A549 (cell line): ENCODE measurements around the gene DDX20. TPM values are rescaled to one million over a fixed set of nuclear protein-coding genes. Genes with fewer than 3 reads are reported as not detected.

Experiments
- ATAC-seq, 2 experiments: fragments of 200-7000 bp in 1 of 2; fragments of >200 bp in 1 of 2; cut with Nextera tagmentation in 1 of 2; cut with Tn5 transposase in 1 of 2; 3 replicates each; pipeline versions ENCODE4 v1.8.0 to v1.9.1; 2018 to 2020; ENCODE audit warnings: mild to moderate bottlenecking in 1 of 2, moderate library complexity in 1 of 2
- CTCF ChIA-PET: fragments of 300-600 bp; sonication (Branson Sonifier 250); formaldehyde crosslinking; extraction: SDS; loops from one replicate; lab custom pipeline; 2021; ENCODE audit warnings: antibody characterized with exemption, inconsistent platforms; lab: Yijun Ruan, JAX
- POLR2A ChIA-PET: fragments of 350-600 bp; formaldehyde crosslinking; extraction: SDS; loops from one replicate; lab custom pipeline; 2021; ENCODE audit warnings: antibody characterized with exemption, inconsistent platforms; lab: Yijun Ruan, JAX
- DNase-seq, 2 experiments: peaks; one replicate each; pipeline versions ENCODE4 v3.0.0 to v3.0.0-alpha.2; 2011 to 2016; ENCODE audit warnings: low read depth in 1 of 2, low spot score in 1 of 2
- FAIRE-seq: peaks from 2 replicates; lab custom pipeline; 2011; peaks lifted over from hg19 to GRCh38; lab: Jason Lieb, UNC
- H3K27ac ChIP-seq, 2 experiments: fragments of >200 bp; sonication (Bioruptor Twin); formaldehyde crosslinking; 3 replicates each; pipeline ENCODE4 v1.5.1; 2016 to 2017
- H3K4me1 ChIP-seq: fragments of >200 bp; sonication (Bioruptor Twin); formaldehyde crosslinking; 3 replicates; pipeline ENCODE4 v1.6.1; 2016
- H3K4me2 ChIP-seq: fragments of >200 bp; sonication (Bioruptor Twin); formaldehyde crosslinking; 3 replicates; pipeline ENCODE4 v1.6.1; 2016
- H3K4me3 ChIP-seq: fragments of >200 bp; sonication (Bioruptor Twin); formaldehyde crosslinking; 3 replicates; pipeline ENCODE4 v1.5.1; 2016
- H3K9me3 ChIP-seq: fragments of >200 bp; sonication (Bioruptor Twin); formaldehyde crosslinking; 3 replicates; pipeline ENCODE4 v1.6.1; 2016
- CBX2 ChIP-seq: fragments of 200-600 bp; sonication (generic); IDR thresholded peaks from 2 replicates; pipeline ENCODE4 v1.6.1; 2016; ENCODE audit warnings: low read depth, mild to moderate bottlenecking, borderline replicate concordance
- CHD2 ChIP-seq: fragments of 150-350 bp; IDR thresholded peaks from 2 replicates; pipeline ENCODE4 v1.6.1; 2014; ENCODE audit warnings: low read length; ENCODE audit not compliant: partially characterized antibody
- CHD4 ChIP-seq: fragments of 200-600 bp; sonication (generic); IDR thresholded peaks from 2 replicates; pipeline ENCODE4 v1.6.1; 2016; ENCODE audit warnings: antibody characterized with exemption, mild to moderate bottlenecking, borderline replicate concordance
- EHF ChIP-seq: fragments of 250-450 bp; sonication (Bioruptor Pico); IDR thresholded peaks from 2 replicates; pipeline ENCODE4 v1.5.0; 2020; ENCODE audit warnings: mild to moderate bottlenecking
- EP300 ChIP-seq, 2 experiments: fragments of >200 bp; sonication (Bioruptor Twin); formaldehyde crosslinking; IDR thresholded peaks; 2 replicates in 1 of 2; 3 replicates in 1 of 2; pipeline ENCODE4 v1.6.1; 2016 to 2017
- FOXS1 ChIP-seq: fragments of 250-450 bp; sonication (Bioruptor Pico); IDR thresholded peaks from 2 replicates; pipeline ENCODE4 v1.5.0; 2020; ENCODE audit warnings: mild to moderate bottlenecking, moderate library complexity
- GATA3 ChIP-seq: IDR thresholded peaks from 2 replicates; pipeline ENCODE4 v1.6.1; 2012; ENCODE audit warnings: borderline replicate concordance
- HDAC2 ChIP-seq: fragments of 200-600 bp; sonication (generic); IDR thresholded peaks from 2 replicates; pipeline ENCODE4 v1.6.1; 2016
- HEYL ChIP-seq: fragments of 250-450 bp; sonication (Bioruptor Pico); IDR thresholded peaks from 2 replicates; pipeline ENCODE4 v1.8.0; 2021; ENCODE audit warnings: mild to moderate bottlenecking, moderate library complexity
- HOXB13 ChIP-seq: fragments of 250-450 bp; sonication (Bioruptor Pico); IDR thresholded peaks from 2 replicates; pipeline ENCODE4 v1.5.0; 2020; ENCODE audit warnings: low read depth, mild to moderate bottlenecking, moderate library complexity
- HOXB5 ChIP-seq: fragments of 250-450 bp; sonication (Bioruptor Pico); IDR thresholded peaks from 2 replicates; pipeline ENCODE4 v1.5.0; 2020; ENCODE audit warnings: mild to moderate bottlenecking, moderate library complexity
- KDM1A ChIP-seq: fragments of 200-600 bp; sonication (generic); IDR thresholded peaks from 2 replicates; pipeline ENCODE4 v1.6.1; 2016; ENCODE audit warnings: low read depth, mild to moderate bottlenecking
- KDM5A ChIP-seq: fragments of 200-600 bp; sonication (generic); IDR thresholded peaks from 2 replicates; pipeline ENCODE4 v1.6.1; 2016; ENCODE audit warnings: antibody characterized with exemption, mild to moderate bottlenecking
- MAFK ChIP-seq: fragments of 450-650 bp; IDR thresholded peaks from 2 replicates; pipeline ENCODE4 v1.6.1; 2014; ENCODE audit not compliant: partially characterized antibody
- NFE2L2 ChIP-seq: fragments of 150-350 bp; conservative IDR thresholded peaks from 2 replicates; pipeline ENCODE4 v1.6.1; 2014; ENCODE audit warnings: low read length
- NR3C1 ChIP-seq: fragments of >200 bp; sonication (Bioruptor Twin); formaldehyde crosslinking; IDR thresholded peaks from 3 replicates; pipeline ENCODE4 v1.6.1; 2017
- POLR2A ChIP-seq: IDR thresholded peaks from 2 replicates; pipeline ENCODE4 v1.6.1; 2012; ENCODE audit warnings: mild to moderate bottlenecking, low read length
- RCOR1 ChIP-seq: fragments of 150-350 bp; IDR thresholded peaks from 2 replicates; pipeline ENCODE4 v1.6.1; 2014; ENCODE audit warnings: antibody characterized with exemption, low read length, low read depth
- RNF2 ChIP-seq: fragments of 200-600 bp; sonication (generic); IDR thresholded peaks from 2 replicates; pipeline ENCODE4 v1.6.1; 2016; ENCODE audit warnings: low read depth, mild to moderate bottlenecking, antibody characterized with exemption, moderate library complexity, borderline replicate concordance
- SREBF2 ChIP-seq: fragments of 450-650 bp; IDR thresholded peaks from 2 replicates; pipeline ENCODE4 v1.6.1; 2014; ENCODE audit warnings: mild to moderate bottlenecking, moderate library complexity
- ZC3H11A ChIP-seq: fragments of 450-650 bp; IDR thresholded peaks from 2 replicates; pipeline ENCODE4 v1.6.1; 2014; ENCODE audit warnings: antibody characterized with exemption, mild to moderate bottlenecking
- ZNF302 ChIP-seq: fragments of 250-450 bp; sonication (Bioruptor Pico); IDR thresholded peaks from 2 replicates; pipeline ENCODE4 v1.9.0; 2021; ENCODE audit warnings: inconsistent platforms, mild to moderate bottlenecking, moderate library complexity
- ZSCAN20 ChIP-seq: fragments of 250-450 bp; sonication (Bioruptor Pico); IDR thresholded peaks from 2 replicates; pipeline ENCODE4 v1.8.0; 2022; ENCODE audit warnings: mild to moderate bottlenecking, moderate library complexity
- WGBS: methylation state at CpG from one replicate; pipeline ENCODE4 v1.1.6; 2017; ENCODE audit errors: missing lambda C conversion rate; 5-methylcytosine and 5-hydroxymethylcytosine counted together
- polyA plus RNA-seq, 4 experiments: library from polyadenylated mRNA; depleted of rRNA in 3 of 4; stranded (reverse); fragments of >200 nt; fragmentation: RNase III in 1 of 4; extraction: RNeasy Plus Mini Kit Qiagen cat#74134 plus additional on column Dnase treatment in 1 of 4; gene quantifications; 2 replicates in 3 of 4; 3 replicates in 1 of 4; pipeline ENCODE4 v1.2.3, GENCODE V29; 2011 to 2017
- TF ChIP-seq, protein P1 (sequence below): fragments of 450-650 bp; IDR thresholded peaks from 2 replicates; pipeline ENCODE4 v1.6.1; 2014; ENCODE audit warnings: antibody characterized with exemption
- TF ChIP-seq, protein P2 (sequence below): fragments of 250-450 bp; sonication (Bioruptor Pico); IDR thresholded peaks from 2 replicates; pipeline ENCODE4 v1.5.0; 2021; ENCODE audit warnings: mild to moderate bottlenecking, moderate library complexity, borderline replicate concordance
- TF ChIP-seq, protein P3 (sequence below): fragments of >200 bp; sonication (Bioruptor Twin); formaldehyde crosslinking; IDR thresholded peaks from 3 replicates; pipeline ENCODE4 v1.6.1; 2016
- TF ChIP-seq, protein P4 (sequence below): IDR thresholded peaks from 2 replicates; pipeline ENCODE4 v1.6.1; 2012
- TF ChIP-seq, protein P5 (sequence below): fragments of 250-450 bp; sonication (Bioruptor Pico); IDR thresholded peaks from 2 replicates; pipeline ENCODE4 v1.5.0; 2020; ENCODE audit warnings: low read depth, mild to moderate bottlenecking, moderate library complexity
- TF ChIP-seq, protein P6 (sequence below): IDR thresholded peaks from 2 replicates; pipeline ENCODE4 v1.6.1; 2012; ENCODE audit warnings: low read depth, borderline replicate concordance

DDX20 gene
- polyA plus RNA-seq, 2 of the 4 experiments (the other 2 are of a cell fraction) = 8.4 to 13.5 TPM

DNA sequence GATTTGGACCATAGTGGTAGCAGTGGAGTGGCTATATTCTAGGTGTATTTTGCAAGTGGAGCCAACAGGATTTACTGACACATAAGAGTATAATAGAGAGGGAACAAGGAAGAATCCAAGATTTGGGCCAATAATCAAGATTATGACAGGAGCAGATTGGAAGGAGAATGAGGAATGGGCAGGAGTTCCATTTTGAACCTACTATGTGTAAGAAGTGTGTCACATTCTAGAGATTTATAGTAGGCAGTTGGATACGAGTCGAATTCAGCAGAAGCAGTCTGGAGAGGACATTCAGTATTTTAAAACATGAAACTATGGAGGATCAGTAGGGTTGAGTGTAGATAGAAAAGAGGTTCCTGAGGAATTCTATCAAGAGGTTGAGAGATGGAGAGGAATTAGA, 38.3 kb upstream of the DDX20 start:
- DNase-seq = no peak
- Histone ChIP-seq H3K4me3 (no peak overlapping the region), H3K27ac (no peak overlapping the region), H3K4me1 (peaks cover 4% of the 10 kb centered on the region; the same call in 1 of the 3 replicates), H3K4me2 (no peak overlapping the region), H3K9me3 (no peaks in the 10 kb centered on the region)
- TF ChIP-seq, protein P1, sequence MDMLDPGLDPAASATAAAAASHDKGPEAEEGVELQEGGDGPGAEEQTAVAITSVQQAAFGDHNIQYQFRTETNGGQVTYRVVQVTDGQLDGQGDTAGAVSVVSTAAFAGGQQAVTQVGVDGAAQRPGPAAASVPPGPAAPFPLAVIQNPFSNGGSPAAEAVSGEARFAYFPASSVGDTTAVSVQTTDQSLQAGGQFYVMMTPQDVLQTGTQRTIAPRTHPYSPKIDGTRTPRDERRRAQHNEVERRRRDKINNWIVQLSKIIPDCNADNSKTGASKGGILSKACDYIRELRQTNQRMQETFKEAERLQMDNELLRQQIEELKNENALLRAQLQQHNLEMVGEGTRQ = no peak
- TF ChIP-seq CHD4 = no peak
- no peak for TF ChIP-seq HDAC2
- no peak for TF ChIP-seq EP300 (IDR thresholded peaks at IDR 0.05)
- no peak for TF ChIP-seq NFE2L2
- no peak for TF ChIP-seq NR3C1
- TF ChIP-seq, protein P2, sequence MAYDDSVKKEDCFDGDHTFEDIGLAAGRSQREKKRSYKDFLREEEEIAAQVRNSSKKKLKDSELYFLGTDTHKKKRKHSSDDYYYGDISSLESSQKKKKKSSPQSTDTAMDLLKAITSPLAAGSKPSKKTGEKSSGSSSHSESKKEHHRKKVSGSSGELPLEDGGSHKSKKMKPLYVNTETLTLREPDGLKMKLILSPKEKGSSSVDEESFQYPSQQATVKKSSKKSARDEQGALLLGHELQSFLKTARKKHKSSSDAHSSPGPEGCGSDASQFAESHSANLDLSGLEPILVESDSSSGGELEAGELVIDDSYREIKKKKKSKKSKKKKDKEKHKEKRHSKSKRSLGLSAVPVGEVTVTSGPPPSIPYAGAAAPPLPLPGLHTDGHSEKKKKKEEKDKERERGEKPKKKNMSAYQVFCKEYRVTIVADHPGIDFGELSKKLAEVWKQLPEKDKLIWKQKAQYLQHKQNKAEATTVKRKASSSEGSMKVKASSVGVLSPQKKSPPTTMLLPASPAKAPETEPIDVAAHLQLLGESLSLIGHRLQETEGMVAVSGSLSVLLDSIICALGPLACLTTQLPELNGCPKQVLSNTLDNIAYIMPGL = no peak
- no peak for TF ChIP-seq HEYL
- TF ChIP-seq, protein P3, sequence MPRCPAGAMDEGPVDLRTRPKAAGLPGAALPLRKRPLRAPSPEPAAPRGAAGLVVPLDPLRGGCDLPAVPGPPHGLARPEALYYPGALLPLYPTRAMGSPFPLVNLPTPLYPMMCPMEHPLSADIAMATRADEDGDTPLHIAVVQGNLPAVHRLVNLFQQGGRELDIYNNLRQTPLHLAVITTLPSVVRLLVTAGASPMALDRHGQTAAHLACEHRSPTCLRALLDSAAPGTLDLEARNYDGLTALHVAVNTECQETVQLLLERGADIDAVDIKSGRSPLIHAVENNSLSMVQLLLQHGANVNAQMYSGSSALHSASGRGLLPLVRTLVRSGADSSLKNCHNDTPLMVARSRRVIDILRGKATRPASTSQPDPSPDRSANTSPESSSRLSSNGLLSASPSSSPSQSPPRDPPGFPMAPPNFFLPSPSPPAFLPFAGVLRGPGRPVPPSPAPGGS = no peak
- TF ChIP-seq MAFK = no peak
- no peak for TF ChIP-seq CHD2
- no peak for TF ChIP-seq HOXB5 (CRISPR knock-in tag)
- TF ChIP-seq RCOR1 = no peak
- TF ChIP-seq ZNF302 = no peak
- TF ChIP-seq POLR2A = no peak
- TF ChIP-seq, protein P4, sequence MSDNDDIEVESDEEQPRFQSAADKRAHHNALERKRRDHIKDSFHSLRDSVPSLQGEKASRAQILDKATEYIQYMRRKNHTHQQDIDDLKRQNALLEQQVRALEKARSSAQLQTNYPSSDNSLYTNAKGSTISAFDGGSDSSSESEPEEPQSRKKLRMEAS = no peak
- TF ChIP-seq EHF (CRISPR knock-in tag) = no peak
- 90% methylated on average over 2 of the region's 2 CpGs for WGBS
- CTCF ChIA-PET = interaction anchor here (0.5 to 1.4 kb wide), 2 partner anchors 52 to 65 kb away, joined by 3 to 6 read pairs; no protein-coding TSS in a partner anchor
- no peak for FAIRE-seq
- ATAC-seq = no peak
- POLR2A ChIA-PET = no interaction called here

DNA sequence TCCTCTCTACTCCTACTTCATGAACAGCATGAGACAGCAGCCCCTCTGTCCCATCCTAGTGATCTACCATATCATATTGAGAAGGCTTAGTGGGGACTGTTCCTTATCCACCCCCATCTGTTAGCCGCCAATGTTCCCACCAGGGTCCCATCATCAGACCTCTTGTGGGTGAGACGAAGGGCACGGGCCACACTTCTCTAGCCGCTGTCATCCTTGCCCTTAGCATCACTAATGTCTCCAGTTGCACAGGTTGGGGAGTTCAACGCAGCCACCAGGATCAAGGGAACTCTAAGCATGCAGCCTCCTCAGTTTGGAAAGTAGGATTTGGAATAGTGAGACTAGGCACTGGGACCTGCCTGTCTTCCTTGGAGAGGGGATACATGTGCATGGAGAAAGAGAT, 36.6 kb upstream of the DDX20 start:
- Histone ChIP-seq H3K27ac (no peak overlapping the region), H3K4me3 (no peak overlapping the region), H3K4me2 (no peak overlapping the region), H3K4me1 (peaks cover 4% of the 10 kb centered on the region; the same call in 1 of the 3 replicates), H3K9me3 (no peaks in the 10 kb centered on the region)
- no peak for DNase-seq
- WGBS = 93% methylated on average over 5 of the region's 5 CpGs
- ChIA-PET POLR2A (no interaction called here), CTCF (interaction anchor here (0.9 kb wide), 1 partner anchor 50 kb away, joined by 4 read pairs; no protein-coding TSS in a partner anchor)
- no peak for TF ChIP-seq FOXS1 (CRISPR knock-in tag)
- no peak for TF ChIP-seq HDAC2
- TF ChIP-seq HOXB13 (CRISPR knock-in tag) = no peak
- TF ChIP-seq, protein P5, sequence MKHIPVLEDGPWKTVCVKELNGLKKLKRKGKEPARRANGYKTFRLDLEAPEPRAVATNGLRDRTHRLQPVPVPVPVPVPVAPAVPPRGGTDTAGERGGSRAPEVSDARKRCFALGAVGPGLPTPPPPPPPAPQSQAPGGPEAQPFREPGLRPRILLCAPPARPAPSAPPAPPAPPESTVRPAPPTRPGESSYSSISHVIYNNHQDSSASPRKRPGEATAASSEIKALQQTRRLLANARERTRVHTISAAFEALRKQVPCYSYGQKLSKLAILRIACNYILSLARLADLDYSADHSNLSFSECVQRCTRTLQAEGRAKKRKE (CRISPR knock-in tag) = no peak
- TF ChIP-seq SREBF2 = no peak
- TF ChIP-seq NFE2L2 = no peak
- no peak for TF ChIP-seq MAFK
- TF ChIP-seq, protein P1 = no peak
- no peak for TF ChIP-seq KDM1A
- TF ChIP-seq ZSCAN20 = no peak
- no peak for TF ChIP-seq KDM5A
- TF ChIP-seq GATA3 = no peak
- TF ChIP-seq, protein P6, sequence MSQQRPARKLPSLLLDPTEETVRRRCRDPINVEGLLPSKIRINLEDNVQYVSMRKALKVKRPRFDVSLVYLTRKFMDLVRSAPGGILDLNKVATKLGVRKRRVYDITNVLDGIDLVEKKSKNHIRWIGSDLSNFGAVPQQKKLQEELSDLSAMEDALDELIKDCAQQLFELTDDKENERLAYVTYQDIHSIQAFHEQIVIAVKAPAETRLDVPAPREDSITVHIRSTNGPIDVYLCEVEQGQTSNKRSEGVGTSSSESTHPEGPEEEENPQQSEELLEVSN = no peak
- no peak for TF ChIP-seq HEYL
- TF ChIP-seq RNF2 = no peak
- no peak for TF ChIP-seq EHF (CRISPR knock-in tag)
- TF ChIP-seq ZC3H11A = no peak
- TF ChIP-seq CBX2 = no peak
- no peak for ATAC-seq
- FAIRE-seq = no peak
